PC-3 (cell line): Measurements from ENCODE around the gene ABCG1. TPM values are rescaled to one million over a fixed set of nuclear protein-coding genes. Genes with fewer than 3 reads are reported as not detected.

Source experiments
- ATAC-seq: fragments of 200-7000 bp; cut with Tn5 transposase; 2 replicates; pipeline ENCODE4 v1.9.1; 2020; ENCODE audit warnings: mild to moderate bottlenecking, moderate library complexity
- BruUV-seq: library from RNA; stranded (reverse); fragments of 400-500 nt; replicated peaks from 2 replicates; lab custom pipeline; 2021; lab: Mats Ljungman, UMichigan
- CTCF ChIA-PET: fragments of 300-600 bp; sonication (Branson Sonifier 250); formaldehyde crosslinking; loops from one replicate; lab custom pipeline; 2022; ENCODE audit warnings: antibody characterized with exemption; lab: Charles Lee
- POLR2A ChIA-PET: fragments of 300-600 bp; sonication (Branson Sonifier 250); formaldehyde crosslinking; loops from one replicate; lab custom pipeline; 2022; ENCODE audit warnings: antibody characterized with exemption; ENCODE audit not compliant: unreplicated experiment; lab: Charles Lee
- DNase-seq: peaks from one replicate; pipeline ENCODE4 v3.0.0-alpha.2; 2015
- H2AFZ ChIP-seq: fragments of 300-600 bp; sonication (generic); 2 replicates; pipeline ENCODE4 v1.6.0; 2016; ENCODE audit warnings: antibody characterized with exemption, low read length
- H3F3A ChIP-seq: fragments of 300-600 bp; sonication (generic); one replicate; pipeline ENCODE4 v1.6.0; 2017; ENCODE audit warnings: antibody characterized with exemption, low read length, control low read depth, mild to moderate bottlenecking; ENCODE audit not compliant: unreplicated experiment
- H3K27ac ChIP-seq: fragments of 300-600 bp; sonication (generic); 2 replicates; pipeline ENCODE4 v1.5.1; 2016; ENCODE audit warnings: mild to moderate bottlenecking, low read length
- H3K27me3 ChIP-seq: fragments of 300-600 bp; sonication (generic); 2 replicates; pipeline ENCODE4 v1.6.1; 2016; ENCODE audit warnings: low read length, mixed read lengths
- H3K36me3 ChIP-seq: fragments of 300-600 bp; sonication (generic); 2 replicates; pipeline ENCODE4 v1.6.1; 2016; ENCODE audit warnings: low read depth, mixed run types, low read length, mixed read lengths
- H3K4me1 ChIP-seq: fragments of 300-600 bp; sonication (generic); 2 replicates; pipeline ENCODE4 v1.5.1; 2016; ENCODE audit warnings: low read length; ENCODE audit not compliant: insufficient read depth
- H3K4me2 ChIP-seq: fragments of 300-600 bp; sonication (generic); 2 replicates; pipeline ENCODE4 v1.6.0; 2016; ENCODE audit warnings: low read length
- H3K4me3 ChIP-seq: fragments of 300-600 bp; sonication (generic); 2 replicates; pipeline ENCODE4 v1.5.1; 2016; ENCODE audit warnings: mild to moderate bottlenecking, low read length, mixed read lengths
- H3K79me2 ChIP-seq: fragments of 300-600 bp; sonication (generic); 2 replicates; pipeline ENCODE4 v1.6.1; 2017; ENCODE audit warnings: low read length, mixed read lengths
- H3K9ac ChIP-seq: fragments of 300-600 bp; sonication (generic); 2 replicates; pipeline ENCODE4 v1.6.0; 2016; ENCODE audit warnings: mild to moderate bottlenecking, low read length
- H3K9me2 ChIP-seq: fragments of 300-600 bp; sonication (generic); replicated peaks from 2 replicates; pipeline ENCODE4 v1.6.1; 2016; ENCODE audit warnings: mixed run types, low read length, mixed read lengths
- H3K9me3 ChIP-seq: fragments of 300-600 bp; sonication (generic); 2 replicates; pipeline ENCODE4 v1.6.1; 2016; ENCODE audit warnings: low read length, mixed read lengths
- H4K20me1 ChIP-seq: fragments of 300-600 bp; sonication (generic); 2 replicates; pipeline ENCODE4 v1.6.1; 2016; ENCODE audit warnings: low read length, mixed read lengths
- CTCF ChIP-seq: fragments of 300-600 bp; sonication (generic); conservative IDR thresholded peaks from 2 replicates; pipeline ENCODE4 v1.5.1; 2017; ENCODE audit warnings: antibody characterized with exemption, low read depth, mild to moderate bottlenecking, low read length
- EZH2 ChIP-seq: fragments of 300-600 bp; sonication (generic); IDR thresholded peaks from one replicate; pipeline ENCODE4 v1.6.1; 2017; ENCODE audit warnings: antibody characterized with exemption, mild to moderate bottlenecking, low read length; ENCODE audit not compliant: unreplicated experiment
- EZH2phosphoT487 ChIP-seq: fragments of 300-600 bp; sonication (generic); IDR thresholded peaks from 2 replicates; pipeline ENCODE4 v1.6.1; 2018; ENCODE audit warnings: mild to moderate bottlenecking, antibody characterized with exemption, low read length, borderline replicate concordance
- intact Hi-C: fragments of 100-400 bp; cut with micrococcal nuclease; formaldehyde crosslinking; loops from 2 replicates; pipeline ENCODE4 v1.9.0; 2023
- total RNA-seq: library from RNA; depleted of rRNA; stranded (reverse); fragments of >200 nt; gene quantifications from 2 replicates; pipeline ENCODE4 v1.2.3, GENCODE V29; 2014

The ABCG1 gene
- total RNA-seq, 1 experiment from 2014 or later: 0.66 TPM

DNA sequence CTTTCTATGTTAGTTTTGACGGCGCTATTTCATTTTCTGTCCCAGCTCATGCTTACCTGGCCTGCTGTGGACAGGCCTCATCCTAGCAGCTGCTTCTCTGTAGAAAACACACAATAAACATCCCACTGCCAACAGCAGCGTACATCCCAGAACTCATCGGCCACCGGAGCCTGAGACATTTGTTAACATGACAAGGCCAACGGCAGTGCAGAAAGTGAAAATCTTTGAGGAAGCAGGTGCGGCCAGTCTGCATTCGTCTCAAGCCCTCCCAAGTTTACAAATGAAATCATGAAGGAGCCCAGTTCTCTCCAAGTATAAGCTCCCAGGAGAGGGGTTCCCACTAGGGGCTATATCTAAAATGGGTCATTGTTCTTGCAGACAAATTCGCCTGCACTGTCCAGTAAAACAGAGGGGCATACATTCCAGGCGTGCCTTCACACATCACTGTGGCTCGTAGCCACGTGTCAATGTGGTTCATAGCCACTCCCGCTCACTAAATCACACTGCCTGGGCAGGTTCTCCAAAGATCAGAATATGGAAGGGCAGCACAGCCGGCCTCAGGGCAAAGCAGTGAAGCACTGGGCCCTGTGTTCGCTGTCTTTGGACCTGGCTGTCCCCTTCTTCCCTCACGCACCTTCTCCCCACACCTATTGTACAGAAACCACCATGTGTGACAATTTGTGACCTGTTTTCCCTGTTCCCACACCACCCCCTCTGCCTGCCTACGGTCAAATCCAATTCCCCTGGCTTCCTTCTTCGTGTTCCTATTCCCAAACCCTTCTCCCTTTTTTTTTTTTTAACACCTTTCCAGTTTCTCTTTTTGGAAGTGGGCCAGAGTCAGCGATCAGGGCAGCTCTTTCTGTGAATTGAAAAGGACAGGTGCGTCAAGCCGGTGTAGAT lies 27.0 kb upstream of the ABCG1 start:
- Histone ChIP-seq H3K27me3 (no peaks in the 10 kb centered on the region), H3K4me3 (no peak overlapping the region), H4K20me1 (no peaks in the 10 kb centered on the region), H3K9me2 (no peaks in the 10 kb centered on the region), H3K9ac (no peak overlapping the region), H3K9me3 (no peaks in the 10 kb centered on the region), H3K4me2 (no peak overlapping the region), H3K4me1 (peaks cover 9% of the 10 kb centered on the region), H3K79me2 (no peaks in the 10 kb centered on the region), H3K36me3 (no peaks in the 10 kb centered on the region), H2AFZ (no peak overlapping the region), H3K27ac (no peak overlapping the region), H3F3A (no peaks in the 10 kb centered on the region)
- intact Hi-C loops: no loop called here
- no TSS peak for BruUV-seq
- peak; percentile 5 for DNase-seq
- TF ChIP-seq CTCF: no peak
- TF ChIP-seq EZH2phosphoT487: no peak
- no peak for TF ChIP-seq EZH2
- no peak for ATAC-seq
- ChIA-PET POLR2A (no interaction called here), CTCF (no interaction called here)

DNA sequence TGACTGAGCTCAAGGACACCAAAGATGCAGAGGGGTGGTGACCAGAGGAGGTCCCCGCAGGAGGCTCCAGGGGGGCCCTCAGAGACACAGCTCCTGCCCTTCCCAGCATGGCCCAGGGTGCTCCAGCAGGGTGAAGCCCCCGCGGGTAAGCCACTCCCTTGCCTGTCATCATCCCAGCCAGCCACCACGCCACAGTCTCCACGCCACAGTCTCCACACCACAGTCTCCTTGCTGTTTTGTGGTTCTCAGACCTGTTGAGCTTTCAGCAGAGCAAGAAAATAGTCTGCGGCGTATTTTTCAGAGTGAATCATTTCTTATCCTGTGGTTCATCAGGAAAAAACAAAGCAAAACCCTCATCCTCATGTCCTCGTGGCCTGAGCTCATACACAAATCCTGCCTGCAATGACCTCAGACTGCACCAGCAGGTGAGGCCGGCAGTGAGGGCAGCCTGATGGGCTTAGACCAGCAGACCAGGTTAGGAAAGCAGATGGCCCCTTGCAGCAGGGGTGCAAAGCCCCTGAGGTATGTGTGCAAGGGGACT lies 25.7 kb upstream of the ABCG1 start:
- POLR2A ChIA-PET: no interaction called here
- DNase-seq: peak; percentile 27

More for the DNA sequence above, 25.7 kb upstream of the ABCG1 start:
- Histone ChIP-seq H3K27me3 (no peaks in the 10 kb centered on the region), H3K4me3 (no peak overlapping the region), H3K9me2 (no peaks in the 10 kb centered on the region), H4K20me1 (no peaks in the 10 kb centered on the region), H3F3A (no peaks in the 10 kb centered on the region), H3K4me2 (no peak overlapping the region), H3K9me3 (no peaks in the 10 kb centered on the region), H3K27ac (no peak overlapping the region), H3K9ac (no peak overlapping the region), H3K79me2 (no peaks in the 10 kb centered on the region), H3K4me1 (peaks cover 9% of the 10 kb centered on the region), H3K36me3 (no peaks in the 10 kb centered on the region), H2AFZ (no peak overlapping the region)
- BruUV-seq: no TSS peak
- intact Hi-C loops: no loop called here
- CTCF ChIA-PET: no interaction called here
- ATAC-seq: peak; percentile 29
- TF ChIP-seq CTCF (no peak), EZH2phosphoT487 (no peak), EZH2 (no peak)
